Skeletal muscle tissue (tissue), 4 donors: ENCODE results near the gene STAC2. TPM values are rescaled to one million over a fixed set of nuclear protein-coding genes. Genes with fewer than 3 reads are reported as not detected.
A peak's percentile ranks its signal among the peaks of the same experiment; 100 is the strongest.
"Not testable (repeated sequence)": the region's sequence is repeated elsewhere in the genome, so short reads cannot be mapped to it uniquely, and the experiment has no call there.

Source experiments
- H3K27ac ChIP-seq: one replicate; pipeline ENCODE4 v1.7.0; 2013; ENCODE audit warnings: mild to moderate bottlenecking, low read depth, low read length, inconsistent platforms
- H3K27me3 ChIP-seq, 3 donors: one replicate each; pipeline ENCODE4 v1.7.0; 2013; ENCODE audit warnings: low read length in 3 of 3; ENCODE audit not compliant: control insufficient read depth in 3 of 3, insufficient read depth in 3 of 3
- H3K36me3 ChIP-seq, 3 donors: one replicate each; pipeline ENCODE4 v1.7.0; 2013; ENCODE audit warnings: low read length in 3 of 3; ENCODE audit not compliant: control insufficient read depth in 3 of 3, insufficient read depth in 3 of 3
- H3K4me1 ChIP-seq, 3 donors: one replicate each; pipeline ENCODE4 v1.7.0; 2013; ENCODE audit warnings: low read length in 3 of 3, mild to moderate bottlenecking in 3 of 3; ENCODE audit not compliant: control insufficient read depth in 3 of 3, insufficient read depth in 3 of 3
- H3K4me3 ChIP-seq, 3 donors: one replicate each; pipeline ENCODE4 v1.7.0; 2013; ENCODE audit warnings: low read length in 3 of 3
- H3K9ac ChIP-seq, 3 donors: one replicate each; pipeline ENCODE4 v1.7.0; 2013; ENCODE audit warnings: low read length in 3 of 3, mild to moderate bottlenecking in 3 of 3, moderate library complexity in 2 of 3, low read depth in 1 of 3
- H3K9me3 ChIP-seq, 3 donors: one replicate each; pipeline ENCODE4 v1.7.0; 2013; ENCODE audit warnings: low read length in 3 of 3; ENCODE audit not compliant: control insufficient read depth in 3 of 3
- total RNA-seq: library from RNA; depleted of rRNA; stranded (reverse); fragments of >200 nt; gene quantifications from one replicate; pipeline ENCODE4 v1.2.3, GENCODE V29; 2014
- donor health status: Osteomylitis.

The STAC2 gene
- total RNA-seq, 1 donor from 2014 or later, result not detected

DNA sequence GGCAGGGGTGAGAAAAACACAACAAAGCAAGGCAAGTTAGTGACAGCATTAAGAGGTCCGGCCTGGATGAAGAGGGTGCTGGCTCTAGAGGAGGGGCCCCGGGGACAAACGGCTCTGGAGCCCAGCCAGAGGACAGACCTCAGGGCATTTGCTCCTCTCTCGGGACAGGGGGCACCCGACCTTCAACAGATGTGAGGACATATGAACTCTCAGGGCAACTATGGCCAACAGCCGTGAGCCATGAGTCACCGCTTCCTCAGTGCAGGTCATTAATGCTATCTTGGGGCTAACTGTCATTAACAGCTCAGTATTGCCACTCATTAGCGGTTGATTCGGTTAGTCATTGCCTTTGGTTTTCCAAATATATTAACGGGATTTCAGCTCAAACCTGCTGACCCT is 50.1 kb downstream of the STAC2 start:
- Histone ChIP-seq H3K36me3 (peaks cover 29 to 40% (median 32%) of the 10 kb centered on the region in 3 donors), H3K9me3 (no peaks in the 10 kb centered on the region), H3K4me1 (peaks cover 4 to 55% (median 36%) of the 10 kb centered on the region in 3 donors), H3K27ac (peak overlapping the region; percentile 68), H3K4me3 (no peak overlapping the region), H3K27me3 (no peaks in the 10 kb centered on the region), H3K9ac (peak overlapping the region in 2 of 3 donors; percentile 40 to 45)

DNA sequence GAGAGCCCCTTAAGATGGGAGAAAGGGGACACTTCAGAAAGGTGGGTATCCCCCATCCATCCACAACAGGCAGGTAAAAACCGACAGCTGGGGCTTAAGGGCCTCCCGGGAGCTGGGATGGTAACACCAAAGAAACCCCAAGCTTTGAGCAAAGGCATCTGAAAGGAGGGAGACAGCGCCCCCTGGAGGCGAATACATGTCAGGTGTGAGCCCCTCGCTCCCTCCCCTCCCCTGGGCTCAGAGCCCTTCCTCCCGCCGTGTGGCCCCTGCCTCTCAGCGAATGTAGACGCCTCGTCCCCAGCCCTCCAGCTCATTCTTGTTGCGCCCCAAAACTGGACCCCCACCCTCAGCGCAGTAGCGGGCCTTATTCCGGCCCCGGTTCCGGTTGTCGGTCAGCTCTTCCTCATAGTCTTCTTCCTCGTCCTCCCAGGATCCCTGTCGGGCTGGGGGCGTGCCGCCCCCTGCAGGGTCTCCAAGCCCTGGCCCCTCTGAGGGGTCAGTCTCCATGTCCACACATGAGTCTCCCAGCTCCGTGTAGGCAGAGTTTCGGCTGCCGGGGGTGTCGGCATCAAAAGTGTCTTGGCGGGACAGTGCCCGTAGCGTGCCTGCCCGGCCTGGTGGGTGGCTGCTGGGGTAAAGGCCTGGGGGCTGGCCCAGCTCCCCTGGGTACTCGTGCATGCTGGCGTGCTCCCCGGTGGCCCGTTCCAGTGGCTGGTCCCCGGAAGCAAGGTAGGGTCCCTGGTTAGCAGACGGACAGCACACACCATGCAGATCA is 50.6 kb downstream of the STAC2 start:
- Histone ChIP-seq H3K36me3 (peaks cover 28 to 38% (median 32%) of the 10 kb centered on the region in 3 donors), H3K4me3 (no peak overlapping the region)

DNA sequence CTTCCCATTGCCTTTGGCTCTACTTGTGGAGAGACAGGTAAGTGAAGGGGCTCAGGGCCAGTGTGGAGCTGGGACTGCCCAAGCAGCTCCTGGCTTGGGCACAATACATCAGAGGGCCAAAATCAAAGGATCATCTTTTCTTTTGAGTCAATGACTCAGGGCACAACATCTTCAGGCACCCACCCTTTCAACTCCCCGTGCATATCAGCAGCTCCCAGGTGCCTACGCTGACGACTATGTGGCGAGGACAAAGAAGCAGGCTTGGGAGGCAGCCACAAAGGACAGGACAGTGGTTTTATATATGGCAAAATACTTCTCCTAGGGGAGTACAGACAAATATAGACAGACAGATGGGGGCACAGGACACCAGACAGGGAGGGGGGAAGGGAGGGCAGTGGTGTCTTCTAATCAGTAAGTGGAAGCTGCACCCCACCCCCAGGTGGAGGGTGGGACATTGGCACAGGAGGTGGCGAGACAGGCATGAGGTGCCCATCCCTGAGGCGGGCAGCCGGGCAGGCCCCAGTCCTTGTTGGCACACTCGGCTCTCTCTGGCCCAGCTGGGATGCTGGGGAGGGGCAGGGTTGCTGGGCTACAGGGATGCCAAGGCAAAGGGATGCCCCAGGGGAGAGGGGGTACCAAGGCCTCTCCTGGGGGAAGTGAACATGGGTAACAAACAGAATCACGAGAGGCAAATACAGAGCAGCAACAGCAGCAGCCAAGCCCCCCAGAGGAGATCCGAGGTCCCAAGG is 52.0 kb downstream of the STAC2 start:
- peaks cover 4 to 55% (median 36%) of the 10 kb centered on the region in 3 donors for H3K4me1 ChIP-seq
- H3K9ac ChIP-seq, result peak overlapping the region in 1 of 3 donors; percentile 25
- H3K27me3 ChIP-seq, result no peaks in the 10 kb centered on the region
- H3K27ac ChIP-seq, result no peak overlapping the region
- H3K36me3 ChIP-seq, result peaks cover 25 to 29% (median 29%) of the 10 kb centered on the region in 3 donors
- H3K9me3 ChIP-seq, result no peaks in the 10 kb centered on the region
- no peak overlapping the region for H3K4me3 ChIP-seq

More for the DNA sequence above, 50.6 kb downstream of the STAC2 start:
- H3K9ac ChIP-seq, result peak overlapping the region in 2 of 3 donors; percentile 40 to 45
- H3K4me1 ChIP-seq, result peaks cover 4 to 55% (median 36%) of the 10 kb centered on the region in 3 donors
- peak overlapping the region; percentile 68 for H3K27ac ChIP-seq
- no peaks in the 10 kb centered on the region for H3K27me3 ChIP-seq
- H3K9me3 ChIP-seq, result no peaks in the 10 kb centered on the region

DNA sequence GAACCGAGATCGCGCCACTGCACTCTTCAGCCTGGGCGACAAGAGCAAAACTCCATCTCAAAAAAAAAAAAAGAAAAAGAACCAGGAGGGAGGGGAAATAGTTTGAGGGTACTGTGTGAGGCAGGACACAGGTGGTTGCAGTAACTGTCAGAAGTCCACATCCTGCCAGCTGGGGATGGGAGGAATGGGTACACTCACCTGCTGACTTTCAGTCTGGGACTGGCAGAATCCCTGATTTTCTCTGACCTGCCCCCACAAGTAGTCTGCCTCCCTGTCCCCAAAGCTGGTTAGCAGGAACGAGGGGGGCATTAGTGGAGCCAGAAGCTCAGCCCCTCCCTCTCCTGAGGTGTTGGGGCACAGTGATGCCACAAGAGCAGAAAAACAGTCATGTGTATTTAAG is 52.7 kb downstream of the STAC2 start:
- no peaks in the 10 kb centered on the region for H3K27me3 ChIP-seq
- H3K4me1 ChIP-seq, result peaks cover 4 to 50% (median 35%) of the 10 kb centered on the region in 3 donors
- no peak overlapping the region for H3K27ac ChIP-seq
- peaks cover 24 to 26% (median 24%) of the 10 kb centered on the region in 3 donors for H3K36me3 ChIP-seq
- no peaks in the 10 kb centered on the region for H3K9me3 ChIP-seq
- no peak overlapping the region for H3K9ac ChIP-seq
- H3K4me3 ChIP-seq, result no peak overlapping the region

DNA sequence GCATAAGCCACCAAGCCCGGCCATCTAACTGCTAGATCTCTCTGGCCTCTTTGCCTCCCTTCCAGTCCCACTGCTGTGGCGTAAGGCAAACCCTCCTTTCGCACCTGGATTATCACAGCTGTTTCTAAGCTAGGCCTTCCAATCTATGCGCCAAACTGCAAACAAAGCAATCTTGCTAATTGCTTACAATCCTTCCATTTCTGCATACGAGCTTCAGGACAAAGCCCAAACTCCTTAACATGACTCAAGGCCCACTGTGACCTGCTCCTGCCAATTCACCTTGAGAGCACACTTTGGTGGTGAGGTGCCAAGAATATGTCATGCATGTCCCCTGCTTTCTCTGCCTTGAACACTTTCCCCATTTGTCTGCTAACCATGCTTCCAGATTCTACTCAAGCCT is 53.8 kb downstream of the STAC2 start:
- peaks cover 10 to 41% (median 39%) of the 10 kb centered on the region in 3 donors for H3K4me1 ChIP-seq
- H3K4me3 ChIP-seq, result no peak overlapping the region
- no peaks in the 10 kb centered on the region for H3K27me3 ChIP-seq
- H3K9me3 ChIP-seq, result no peaks in the 10 kb centered on the region
- peaks cover 12 to 15% (median 13%) of the 10 kb centered on the region in 3 donors for H3K36me3 ChIP-seq
- H3K27ac ChIP-seq, result no peak overlapping the region
- no peak overlapping the region for H3K9ac ChIP-seq

DNA sequence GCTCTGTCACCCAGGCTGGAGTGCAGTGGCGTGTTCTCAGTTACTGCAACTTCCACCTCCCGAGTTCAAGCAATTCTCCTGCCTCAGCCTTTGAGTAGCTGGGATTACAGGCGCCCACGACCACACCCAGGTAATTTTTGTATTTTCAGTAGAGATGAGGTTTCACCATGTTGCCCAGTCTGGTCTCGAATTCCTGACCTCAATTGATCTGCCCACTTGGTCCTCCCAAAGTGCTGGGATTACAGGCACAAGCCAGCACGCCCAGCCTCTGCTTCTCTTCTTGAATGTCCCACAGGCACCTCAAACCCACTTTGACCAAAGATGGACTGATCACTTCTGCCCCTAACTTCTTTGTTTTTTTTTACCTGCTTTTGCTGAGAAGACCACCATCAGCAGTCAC is 55.2 kb downstream of the STAC2 start:
- Histone ChIP-seq H3K9ac (no peak overlapping the region), H3K27me3 (no peaks in the 10 kb centered on the region), H3K4me3 (no peak overlapping the region), H3K4me1 (peaks cover 8 to 35% (median 31%) of the 10 kb centered on the region in 3 donors), H3K36me3 (peaks cover 0 to 3% (median 0%) of the 10 kb centered on the region in 3 donors), H3K9me3 (no peaks in the 10 kb centered on the region), H3K27ac (no peak overlapping the region)

DNA sequence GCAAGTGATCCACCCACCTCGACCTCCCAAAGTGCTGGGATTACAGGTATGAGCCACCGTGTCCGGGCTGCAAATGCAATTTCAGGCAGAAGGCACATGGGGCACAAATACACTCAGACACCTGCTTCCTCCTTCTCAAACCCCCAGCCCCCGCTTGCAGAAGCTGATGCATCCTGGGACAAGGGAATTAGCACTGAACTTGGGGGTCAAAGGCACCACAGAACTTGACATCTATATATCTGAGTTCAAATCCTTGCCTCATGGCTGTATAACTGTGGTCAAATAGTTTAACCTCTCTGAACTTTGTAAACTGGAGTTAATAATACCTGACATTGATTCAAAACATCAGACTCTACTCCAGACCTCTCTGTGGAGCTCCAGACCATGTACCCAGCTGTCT is 55.6 kb downstream of the STAC2 start:
- Histone ChIP-seq H3K4me3 (no peak overlapping the region), H3K4me1 (peaks cover 12 to 35% (median 31%) of the 10 kb centered on the region in 3 donors), H3K9me3 (no peaks in the 10 kb centered on the region), H3K27me3 (no peaks in the 10 kb centered on the region), H3K27ac (no peak overlapping the region), H3K9ac (no peak overlapping the region), H3K36me3 (no peaks in the 10 kb centered on the region)

DNA sequence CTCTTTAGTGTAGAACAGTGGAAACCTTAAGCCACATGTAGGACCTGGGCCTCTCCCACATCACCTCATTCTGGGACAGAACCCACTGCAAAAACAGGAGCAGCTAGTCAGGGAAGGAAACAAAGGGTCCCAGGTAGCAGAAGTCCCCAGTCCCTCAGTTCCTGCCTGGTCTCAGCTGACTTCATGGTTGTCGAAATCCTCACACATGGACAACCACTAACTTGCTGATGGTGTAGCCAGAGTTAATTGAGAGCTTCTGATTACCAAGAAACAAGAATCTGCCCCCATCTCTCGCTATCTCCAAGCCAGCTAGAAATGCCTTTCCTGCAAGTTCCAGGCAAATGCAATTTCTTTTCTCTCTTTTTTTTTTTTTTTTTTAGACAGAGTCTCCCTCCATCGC is 56.2 kb downstream of the STAC2 start:
- Histone ChIP-seq H3K9ac (no peak overlapping the region), H3K4me3 (no peak overlapping the region), H3K27me3 (no peaks in the 10 kb centered on the region), H3K4me1 (peaks cover 15 to 35% (median 31%) of the 10 kb centered on the region in 3 donors), H3K36me3 (no peaks in the 10 kb centered on the region), H3K27ac (no peak overlapping the region), H3K9me3 (no peaks in the 10 kb centered on the region)

DNA sequence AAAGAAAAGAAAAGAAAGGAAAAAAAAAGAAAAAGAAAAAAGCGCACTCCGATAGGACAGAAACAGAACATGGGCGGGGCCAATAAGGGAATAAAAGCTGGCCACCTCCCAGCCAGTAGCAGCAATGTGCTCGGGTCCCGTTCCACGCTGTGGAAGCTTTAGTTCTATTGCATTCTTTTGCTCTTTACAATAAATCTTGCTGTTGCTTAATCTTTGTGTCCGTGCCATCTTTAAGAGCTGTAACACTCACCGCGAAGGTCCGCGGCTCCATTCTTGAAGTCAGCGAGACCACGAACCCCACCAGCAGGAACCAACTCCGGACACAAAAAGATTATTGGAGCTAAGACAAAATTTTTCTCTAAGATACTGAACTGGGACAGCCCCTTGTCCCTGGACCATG is 56.6 kb downstream of the STAC2 start:
- Histone ChIP-seq H3K4me1 (peaks cover 16 to 35% (median 31%) of the 10 kb centered on the region in 3 donors), H3K9me3 (no peaks in the 10 kb centered on the region), H3K4me3 (no peak overlapping the region), H3K9ac (no peak overlapping the region), H3K27me3 (no peaks in the 10 kb centered on the region), H3K36me3 (no peaks in the 10 kb centered on the region), H3K27ac (no peak overlapping the region)

DNA sequence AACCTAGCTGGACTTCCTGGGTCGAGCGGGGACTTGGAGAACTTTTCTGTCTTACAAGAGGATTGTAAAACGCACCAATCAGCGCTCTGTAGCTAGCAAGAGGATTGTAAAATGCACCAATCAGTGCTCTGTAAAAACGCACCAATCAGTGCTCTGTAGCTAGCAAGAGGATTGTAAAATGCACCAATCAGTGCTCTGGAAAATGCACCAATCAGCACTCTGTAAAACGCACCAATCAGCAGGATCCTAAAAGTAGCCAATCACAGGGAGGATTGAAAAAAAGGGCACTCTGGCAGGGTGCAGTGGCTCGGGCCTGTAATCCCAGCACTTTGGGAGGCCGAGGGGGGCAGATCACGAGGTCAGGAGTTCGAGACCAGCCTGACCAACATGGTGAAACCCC is 57.2 kb downstream of the STAC2 start:
- H3K27ac ChIP-seq, H3K9me3 ChIP-seq, H3K27me3 ChIP-seq, H3K9ac ChIP-seq, H3K4me3 ChIP-seq, H3K36me3 ChIP-seq: not testable (repeated sequence)
- H3K4me1 ChIP-seq, result peaks cover 16 to 33% (median 26%) of the 10 kb centered on the region in 3 donors
